NCI-H82 treated with DMSO at 0.1 percent for 48 hours (cell line): ENCODE measurements around the gene TNFRSF19.

Experiments used
- DNase-seq: peaks from one replicate; lab custom pipeline; 2025; ENCODE audit not compliant: unreplicated experiment; lab: John Stamatoyannopoulos, UW

Gene TNFRSF19

GRCh38 chr13:23627410-23627809 is 57.2 kb downstream of the TNFRSF19 start:
- no peak for DNase-seq

GRCh38 chr13:23628250-23628649 is 58.0 kb downstream of the TNFRSF19 start:
- DNase-seq: peak; percentile 65

GRCh38 chr13:23628765-23629565 is 58.8 kb downstream of the TNFRSF19 start:
- no peak for DNase-seq

GRCh38 chr13:23629566-23630272 is 59.5 kb downstream of the TNFRSF19 start:
- DNase-seq: no peak

GRCh38 chr13:23630349-23631093 is 60.3 kb downstream of the TNFRSF19 start:
- peak; percentile 99 for DNase-seq

- DNase-seq: no peak
Measured at GRCh38 chr13:23631311-23632047, 61.3 kb downstream of the TNFRSF19 start.

GRCh38 chr13:23632048-23632582 is 61.9 kb downstream of the TNFRSF19 start:
- peak; percentile 24 for DNase-seq

- no peak for DNase-seq
Measured at GRCh38 chr13:23632741-23633140, 62.5 kb downstream of the TNFRSF19 start.

- DNase-seq: no peak
Measured at GRCh38 chr13:23634897-23635296, 64.7 kb downstream of the TNFRSF19 start.

- no peak for DNase-seq
Measured at GRCh38 chr13:23636360-23636759, 66.1 kb downstream of the TNFRSF19 start.

- no peak for DNase-seq
Measured at GRCh38 chr13:23637829-23638228, 67.6 kb downstream of the TNFRSF19 start.

GRCh38 chr13:23639674-23640073 is 69.5 kb downstream of the TNFRSF19 start:
- no peak for DNase-seq

- DNase-seq: no peak
Measured at GRCh38 chr13:23642110-23642509, 71.9 kb downstream of the TNFRSF19 start.

- no peak for DNase-seq
Measured at GRCh38 chr13:23643338-23644125, 73.3 kb downstream of the TNFRSF19 start.

- DNase-seq: no peak
Measured at GRCh38 chr13:23644126-23644419, 73.9 kb downstream of the TNFRSF19 start.

GRCh38 chr13:23644527-23645138 is 74.4 kb downstream of the TNFRSF19 start:
- no peak for DNase-seq

- DNase-seq: no peak
Measured at GRCh38 chr13:23645851-23646250, 75.6 kb downstream of the TNFRSF19 start.

- no peak for DNase-seq
Measured at GRCh38 chr13:23651439-23651838, 81.2 kb downstream of the TNFRSF19 start.

GRCh38 chr13:23651887-23652286 is 81.7 kb downstream of the TNFRSF19 start:
- no peak for DNase-seq
